HG02970 (cell line): ENCODE data around the gene PPP1R1A.

Experiments used
- ATAC-seq: cut with Tn5 transposase; IDR thresholded peaks from one replicate; pipeline ENCODE4 v1.9.1; 2021; ENCODE audit warnings: mild to moderate bottlenecking, moderate library complexity, moderate number of reproducible peaks; ENCODE audit not compliant: unreplicated experiment, low FRiP score

The PPP1R1A gene, protein sequence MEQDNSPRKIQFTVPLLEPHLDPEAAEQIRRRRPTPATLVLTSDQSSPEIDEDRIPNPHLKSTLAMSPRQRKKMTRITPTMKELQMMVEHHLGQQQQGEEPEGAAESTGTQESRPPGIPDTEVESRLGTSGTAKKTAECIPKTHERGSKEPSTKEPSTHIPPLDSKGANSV

DNA sequence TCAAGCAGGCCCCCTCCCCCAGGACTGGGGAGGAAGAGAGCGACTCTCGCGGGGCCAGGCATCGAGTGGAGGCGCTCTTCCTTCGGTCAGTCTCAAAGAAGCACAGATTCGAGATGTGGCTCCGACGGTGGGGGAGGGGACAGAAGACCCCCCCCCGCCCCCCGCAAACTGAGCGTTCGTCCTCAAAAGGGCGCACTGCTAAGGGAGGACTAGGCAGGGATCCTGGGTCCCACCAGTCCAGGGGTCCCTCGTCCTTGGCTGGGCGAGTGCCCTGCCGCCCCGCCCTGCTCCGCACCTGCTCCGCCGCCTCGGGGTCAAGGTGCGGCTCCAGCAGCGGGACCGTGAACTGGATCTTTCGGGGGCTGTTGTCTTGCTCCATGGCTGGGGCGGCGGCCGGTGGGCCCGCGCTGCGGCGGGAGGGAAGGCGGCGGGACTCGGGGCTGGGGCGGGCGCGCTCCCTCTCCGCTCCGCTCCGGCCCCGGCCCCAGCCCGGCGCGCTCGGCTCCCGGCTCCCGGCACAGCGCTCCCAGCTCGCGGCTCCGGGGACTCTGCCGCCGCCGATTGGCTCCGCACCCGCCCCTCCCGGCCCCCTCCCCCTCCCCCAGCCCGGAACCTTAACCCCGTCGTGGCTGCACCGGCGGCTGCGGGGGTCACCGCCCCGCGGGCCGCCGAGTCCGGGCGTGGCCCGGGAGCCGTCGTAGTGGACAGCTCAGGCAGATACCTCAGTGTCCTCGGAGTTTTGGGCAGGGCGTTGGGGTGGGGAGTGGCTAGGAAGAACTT is at the start of gene PPP1R1A:
TSS of gene PPP1R1A (minus strand) at position 550 of the 780 bp plus-strand sequence. CDS start at position 379, 171 bp downstream.
- ATAC-seq: no peak

DNA sequence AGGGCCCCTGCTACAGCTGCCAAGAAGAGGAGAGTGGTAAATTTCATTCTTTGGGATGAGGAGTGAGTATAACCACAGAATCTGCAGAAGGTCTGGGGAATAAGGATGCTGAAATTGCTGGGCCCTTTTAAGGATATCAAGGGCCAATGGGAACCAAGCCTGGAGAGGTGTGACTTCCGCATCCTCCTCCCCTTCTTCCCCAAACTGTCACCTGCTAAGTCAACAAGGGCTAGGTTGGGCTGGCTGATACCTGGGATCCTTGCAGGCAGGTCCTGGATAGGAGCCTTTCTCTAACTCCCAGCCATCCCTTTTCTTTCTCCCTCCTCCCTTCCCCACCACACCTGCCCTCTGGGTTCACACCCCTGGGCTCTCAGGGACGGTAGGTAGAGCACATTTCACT is 46.3 kb upstream of the PPP1R1A start, which contains the start of gene LACRT:
TSS of gene LACRT (minus strand) at position 101 of the 400 bp plus-strand sequence. CDS start at position 47, 54 bp downstream.
- no peak for ATAC-seq

DNA sequence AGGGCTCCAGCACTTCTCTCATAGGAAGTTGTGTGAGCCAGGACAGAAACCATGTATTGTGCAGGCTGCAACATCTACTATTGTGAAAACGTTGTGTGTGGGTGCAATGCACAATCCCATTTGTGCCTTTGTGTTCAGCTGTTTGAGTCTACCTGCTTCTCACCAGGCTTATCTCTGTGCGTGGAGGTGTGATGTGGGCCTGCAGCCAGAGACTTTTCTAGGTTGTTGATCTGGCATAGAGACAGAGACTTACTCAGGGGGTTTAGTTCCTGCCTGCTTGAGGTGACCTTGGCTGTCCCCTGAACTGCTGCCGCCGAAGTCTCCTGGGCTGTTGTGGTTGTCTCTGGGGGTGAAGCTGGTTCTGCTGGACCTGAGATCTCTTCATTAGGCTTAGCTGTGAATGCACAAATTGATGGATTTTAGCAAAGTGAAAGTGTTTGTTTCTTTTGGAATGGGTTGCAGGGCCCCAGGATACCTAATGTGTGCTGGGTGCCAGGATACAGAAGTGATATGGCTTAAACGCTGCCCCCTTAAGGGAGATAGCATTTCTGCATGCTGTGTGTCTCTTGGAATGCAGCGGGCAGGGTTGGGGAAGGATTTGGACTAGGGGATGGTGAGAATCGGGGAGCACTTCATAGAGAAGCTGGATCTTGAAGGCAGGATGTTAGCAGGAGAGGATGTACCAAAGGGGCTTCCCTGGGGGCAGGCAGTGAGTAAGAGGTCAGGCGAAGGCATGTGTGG is 43.7 kb upstream of the PPP1R1A start:
- ATAC-seq: no peak

DNA sequence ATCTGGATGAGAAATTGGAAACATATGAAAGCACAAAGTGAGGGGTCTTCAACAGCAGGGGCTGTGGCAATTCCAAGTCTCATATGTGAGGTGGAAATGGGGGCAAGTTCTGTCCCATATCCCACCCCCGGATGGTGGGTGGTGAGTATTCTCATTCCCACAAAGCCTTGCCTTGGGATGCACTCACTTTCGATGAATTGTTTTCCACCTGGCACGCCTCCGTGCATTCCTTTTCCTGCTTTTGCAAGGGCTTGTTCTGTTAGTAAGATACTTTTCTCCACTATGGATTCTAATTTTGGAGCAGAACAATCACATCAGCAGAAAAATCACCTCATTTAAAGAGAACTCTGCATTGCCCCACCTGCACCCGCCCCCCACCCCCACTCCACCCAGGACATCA is 43.1 kb upstream of the PPP1R1A start:
- no peak for ATAC-seq

DNA sequence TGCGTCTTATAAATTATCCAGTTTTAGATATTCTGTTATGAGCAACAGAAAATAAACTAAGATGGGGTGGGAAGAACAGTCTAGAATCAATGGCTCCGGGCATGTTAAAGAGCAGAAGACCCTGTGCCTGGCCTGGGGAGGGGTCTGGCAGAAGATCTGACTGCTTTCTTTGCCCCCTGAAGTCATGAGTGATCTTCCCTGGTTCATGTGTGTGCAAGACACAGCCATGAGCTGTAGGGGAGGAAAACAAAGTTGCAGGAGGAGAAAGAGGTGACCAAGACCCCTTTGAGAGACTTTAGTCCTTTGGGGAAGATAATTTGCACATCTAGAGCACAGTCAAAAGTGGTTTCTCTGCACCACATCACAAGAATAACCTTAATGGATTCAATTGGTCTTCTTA is 41.5 kb upstream of the PPP1R1A start:
- no peak for ATAC-seq

DNA sequence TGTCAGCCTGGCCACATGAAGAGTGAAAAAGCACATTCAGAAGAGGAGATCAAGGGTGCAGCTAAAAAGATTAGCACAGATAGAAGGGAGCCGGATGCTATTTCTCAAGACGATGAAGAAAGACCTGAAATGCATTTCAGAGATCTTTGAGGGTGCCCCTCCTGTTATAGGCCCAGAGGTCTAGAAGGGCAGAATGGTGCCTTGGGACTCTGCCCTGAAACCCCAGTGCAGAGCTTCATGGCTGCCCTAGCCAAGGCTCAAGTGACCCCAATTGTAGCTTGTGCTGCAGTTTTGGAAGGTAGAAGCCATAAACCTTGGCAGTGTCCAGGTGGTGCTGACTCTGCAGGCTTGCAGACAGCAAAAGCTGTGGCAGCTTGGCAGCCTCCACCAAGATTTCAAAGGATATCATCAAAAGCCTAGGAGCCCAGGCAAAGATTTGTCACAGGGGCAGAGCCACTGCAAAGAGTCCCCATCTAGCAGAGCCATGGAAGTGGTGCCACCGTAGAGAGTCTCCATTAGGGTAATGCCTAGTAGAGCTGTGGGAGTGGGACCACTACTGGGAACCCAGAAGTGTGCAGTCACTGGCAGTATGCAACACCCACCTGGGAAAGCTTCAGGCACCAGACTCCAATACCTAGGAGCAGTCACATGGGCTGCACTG is 39.9 kb upstream of the PPP1R1A start:
- no peak for ATAC-seq

DNA sequence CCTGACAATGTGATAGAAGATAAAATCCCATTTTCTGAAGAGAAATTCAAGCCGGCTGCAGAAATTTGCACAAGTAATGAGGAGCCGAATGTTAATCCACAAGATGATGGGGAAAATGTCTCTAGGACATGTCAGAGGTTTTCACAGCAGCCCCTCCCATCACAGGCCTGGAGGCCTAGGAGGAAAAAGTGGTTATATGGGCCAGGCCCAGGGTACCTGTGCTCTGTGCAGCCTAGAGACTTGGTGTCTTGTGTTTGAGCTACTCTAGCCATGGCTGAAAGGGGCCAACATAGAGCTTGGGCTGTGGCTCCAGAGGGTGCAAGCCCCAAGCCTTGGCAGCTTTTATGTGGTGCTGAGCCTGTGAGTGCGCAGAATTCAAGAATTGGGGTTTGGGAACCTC is 38.8 kb upstream of the PPP1R1A start:
- ATAC-seq: no peak

DNA sequence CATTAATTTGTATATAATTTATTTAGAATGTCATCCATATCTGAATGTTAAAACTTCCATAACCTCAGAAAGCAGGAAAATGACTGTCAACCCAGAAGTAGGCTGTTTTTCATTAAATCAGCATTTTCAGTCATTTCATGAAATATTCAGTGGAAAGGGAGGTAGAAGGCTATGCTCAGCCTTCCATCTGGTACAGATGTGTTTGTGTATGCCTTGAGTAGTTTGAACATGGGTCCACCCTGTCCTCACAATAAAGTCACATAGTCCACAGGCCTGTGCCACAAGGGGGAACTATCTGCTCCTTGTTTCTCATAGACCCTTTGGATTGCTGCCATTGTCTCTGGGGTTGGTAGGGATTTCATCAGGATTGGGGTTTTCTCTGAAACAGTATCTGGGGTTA is 37.1 kb upstream of the PPP1R1A start:
- no peak for ATAC-seq

DNA sequence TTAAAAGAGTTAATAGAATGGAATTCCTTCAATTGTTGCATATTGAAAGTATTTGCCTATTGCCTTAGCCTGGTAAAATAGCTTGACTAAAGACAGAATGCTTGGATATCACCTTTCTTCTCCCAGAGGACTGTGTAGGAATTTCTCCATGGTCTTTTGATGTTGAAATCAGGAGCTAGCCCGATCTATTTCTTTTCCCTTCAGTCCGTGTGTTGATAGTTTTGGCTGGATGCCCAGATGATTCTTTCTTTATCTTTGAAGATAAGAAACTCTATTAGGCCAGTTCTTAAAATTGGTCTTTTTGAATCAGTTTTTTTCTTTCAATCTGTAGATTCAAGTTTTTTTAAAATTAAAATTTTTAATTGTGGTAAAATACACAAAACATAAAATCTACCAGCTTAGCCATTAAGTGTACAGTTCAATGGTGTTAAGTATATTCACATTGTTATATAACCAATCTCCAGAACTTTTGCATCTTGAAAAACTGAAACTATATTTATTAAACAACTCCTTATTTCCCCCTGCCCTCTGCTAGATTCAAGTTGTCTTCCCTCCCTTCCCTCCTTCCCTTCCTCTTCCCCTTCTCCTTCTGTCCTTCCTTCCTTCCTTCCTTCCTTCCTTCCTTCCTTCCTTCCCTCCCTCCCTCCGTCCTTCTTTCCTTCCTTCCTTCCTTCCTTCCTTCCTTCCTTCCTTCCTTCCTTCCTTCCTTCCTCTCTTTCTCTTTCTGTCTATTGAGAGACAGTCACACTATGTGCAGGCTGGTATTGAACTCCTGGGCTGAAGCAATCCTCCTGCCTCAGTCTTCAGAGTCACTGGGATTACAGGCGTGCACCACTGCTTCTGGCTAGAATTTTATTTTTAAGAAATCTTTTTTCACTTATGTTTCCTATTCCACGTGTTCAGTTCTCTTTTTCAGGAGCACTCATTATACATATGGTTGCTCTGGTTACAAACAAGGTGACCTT is 36.1 kb upstream of the PPP1R1A start:
- no peak for ATAC-seq

DNA sequence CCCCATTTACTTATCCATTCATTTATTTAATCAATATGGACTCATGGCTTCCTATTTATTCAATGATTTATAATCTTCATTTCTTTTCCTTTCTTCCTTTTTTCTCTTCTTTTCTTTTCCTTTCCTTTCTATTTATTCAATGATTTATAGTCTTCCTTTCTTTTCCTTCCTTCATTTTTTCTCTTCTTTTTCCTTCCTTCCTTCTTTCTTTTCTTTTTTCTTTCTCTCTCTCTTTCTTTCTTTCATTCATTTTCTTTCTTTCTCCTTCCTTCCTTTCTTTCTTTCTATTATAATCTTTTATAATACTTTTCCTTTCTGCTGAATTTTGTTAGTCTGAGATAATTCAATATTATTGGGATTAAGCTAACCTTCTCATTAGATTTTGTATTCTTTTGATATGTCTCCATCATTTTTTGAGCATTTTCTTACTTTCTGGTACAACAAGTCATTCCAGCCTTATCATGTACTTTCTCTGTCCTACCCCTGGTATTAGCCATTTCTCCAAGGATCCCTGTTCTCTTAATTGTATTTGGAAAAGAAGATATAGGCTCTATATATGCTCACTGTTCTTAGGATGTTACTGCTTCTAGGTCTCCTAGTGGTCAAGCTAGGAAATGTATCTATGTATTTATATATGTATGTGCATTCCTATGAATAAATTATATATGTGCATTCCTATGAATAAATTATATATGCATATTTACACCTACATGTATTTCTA is 34.2 kb upstream of the PPP1R1A start:
- ATAC-seq: no peak

DNA sequence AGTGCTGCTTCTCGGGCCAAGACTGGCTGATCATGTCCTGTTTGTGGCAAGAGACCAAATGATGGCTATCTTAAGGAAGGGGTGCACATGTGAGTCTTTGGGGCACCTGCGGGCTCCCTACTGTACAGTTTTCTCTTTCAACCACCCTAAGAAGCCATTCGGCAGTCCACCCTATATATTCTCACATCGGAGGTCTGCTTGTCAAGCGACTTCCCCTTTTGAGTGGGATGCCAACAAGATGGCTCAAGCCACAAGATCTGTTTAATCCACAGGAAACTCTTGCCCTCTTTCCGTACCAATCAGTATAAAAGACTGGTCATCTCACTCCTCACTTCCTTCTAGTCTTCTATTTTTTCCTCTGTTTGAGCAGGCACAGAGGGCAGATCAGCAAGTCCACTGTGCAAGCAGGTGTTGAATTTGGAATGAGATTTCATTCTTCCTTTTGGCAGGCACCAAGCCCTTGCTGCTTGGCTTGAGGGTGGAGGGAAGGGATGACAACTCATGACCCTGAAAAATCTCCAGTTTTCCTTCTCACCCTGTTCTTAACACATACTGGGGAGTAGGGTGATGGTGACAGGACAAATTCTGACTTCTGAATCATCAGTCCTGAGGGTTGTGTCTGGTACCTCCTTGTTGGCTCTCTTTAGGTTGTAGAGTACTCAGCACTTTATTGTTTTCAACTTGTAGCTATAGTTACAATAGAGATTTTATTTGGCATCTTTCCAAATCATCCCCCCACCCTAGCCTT is 28.6 kb upstream of the PPP1R1A start:
- ATAC-seq: no peak

DNA sequence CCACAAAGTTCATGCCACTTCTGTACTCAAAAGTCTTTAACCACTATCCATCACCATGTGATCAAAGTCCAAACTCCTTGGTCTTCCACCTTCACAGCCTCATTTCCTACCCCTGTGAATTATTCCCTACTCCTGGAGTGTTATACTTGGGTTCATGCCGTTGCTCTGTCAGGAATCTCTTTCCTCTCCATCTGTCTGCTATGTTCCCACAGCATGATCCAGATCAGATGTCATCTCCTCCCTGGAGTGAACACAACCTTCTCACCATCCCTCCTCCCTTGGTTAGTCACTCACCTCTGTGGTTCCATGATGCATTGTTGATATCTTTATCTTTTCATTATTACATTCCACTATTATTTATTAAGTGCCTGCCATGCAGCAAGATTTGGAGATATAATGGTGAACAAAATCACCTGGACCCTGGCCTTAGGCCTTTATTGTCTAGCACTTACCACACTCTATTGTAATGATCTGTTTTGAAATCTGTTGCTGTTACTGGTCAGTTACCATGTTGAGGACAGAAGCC is 23.8 kb upstream of the PPP1R1A start:
- ATAC-seq: no peak

DNA sequence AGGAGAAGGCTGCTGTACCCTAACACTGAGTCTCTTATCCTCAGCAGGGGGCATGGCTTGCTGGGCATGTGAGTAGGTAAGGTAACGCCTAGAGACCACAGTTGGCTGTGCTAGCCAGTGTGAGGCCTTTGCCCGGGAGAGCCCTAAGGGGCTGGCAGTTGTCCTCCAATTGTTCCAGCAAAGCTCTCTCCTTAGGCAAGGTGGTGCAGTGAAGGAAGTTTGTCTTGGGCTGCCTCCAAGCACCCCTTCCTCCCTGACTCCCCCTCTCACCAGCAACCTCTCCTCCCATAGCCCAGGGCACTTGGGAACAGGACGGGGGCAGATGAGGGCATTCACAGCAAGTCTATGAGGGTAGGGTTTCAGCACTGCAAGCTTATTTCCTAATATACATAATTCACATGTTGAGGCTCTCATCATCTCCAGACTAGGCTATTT is 23.3 kb upstream of the PPP1R1A start:
- no peak for ATAC-seq

DNA sequence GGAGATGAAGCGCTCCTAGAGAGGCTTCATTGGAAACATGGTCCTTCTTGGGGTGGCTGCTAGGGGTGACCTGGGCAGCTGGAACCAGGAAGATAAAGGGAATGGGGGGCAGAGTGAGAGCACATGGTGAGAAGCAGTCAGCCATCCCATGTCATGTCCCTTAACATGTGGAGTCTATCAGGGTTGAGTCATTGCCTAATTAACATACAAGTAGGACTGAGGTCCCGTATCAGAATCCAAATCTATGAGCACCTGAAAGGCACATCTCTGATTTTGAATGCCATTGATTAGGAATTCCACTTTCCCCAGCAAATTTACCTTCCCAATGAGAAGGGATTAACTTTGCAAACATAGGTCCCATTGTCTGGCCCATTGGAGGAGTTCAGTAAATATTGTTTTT is 20.3 kb upstream of the PPP1R1A start:
- no peak for ATAC-seq

DNA sequence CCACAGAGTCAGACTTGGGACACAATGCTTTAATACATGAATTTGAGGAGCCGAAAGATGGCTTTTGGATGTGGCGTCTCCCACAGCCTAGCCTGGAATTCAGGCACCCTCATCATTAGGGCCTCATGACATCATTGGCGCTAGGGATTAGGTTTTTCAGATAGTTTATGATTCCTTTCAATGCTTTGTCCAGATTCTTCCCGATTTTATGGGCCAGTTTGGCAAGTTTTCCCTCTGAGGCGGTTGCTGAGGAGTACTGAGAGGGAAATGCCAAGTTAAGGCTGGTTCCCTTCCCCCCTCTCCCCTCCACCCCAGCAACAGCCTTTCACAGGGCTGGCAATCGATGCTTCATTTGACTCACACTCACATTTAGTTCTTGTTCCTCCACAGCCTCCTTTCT is 19.7 kb upstream of the PPP1R1A start:
- no peak for ATAC-seq

DNA sequence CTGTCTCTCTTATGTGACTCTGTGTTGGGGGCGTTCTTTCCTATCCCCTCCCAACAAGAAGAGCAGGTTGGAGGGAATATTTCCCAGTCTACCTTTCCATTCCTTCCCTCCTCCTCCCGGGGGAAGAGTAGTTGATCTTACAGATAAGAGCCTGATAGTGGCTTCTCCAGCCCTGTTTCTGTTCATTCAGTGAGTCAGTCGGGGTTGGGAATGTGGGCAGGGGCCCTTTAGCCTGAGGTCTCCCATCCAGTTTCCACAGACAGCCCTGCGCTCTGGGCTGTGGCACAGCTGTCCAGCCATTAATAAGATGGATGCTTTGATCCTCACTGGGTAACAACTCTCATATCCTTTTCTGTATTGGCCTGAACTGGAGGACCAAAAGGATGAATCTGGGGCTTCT is 18.1 kb upstream of the PPP1R1A start:
- ATAC-seq: no peak

DNA sequence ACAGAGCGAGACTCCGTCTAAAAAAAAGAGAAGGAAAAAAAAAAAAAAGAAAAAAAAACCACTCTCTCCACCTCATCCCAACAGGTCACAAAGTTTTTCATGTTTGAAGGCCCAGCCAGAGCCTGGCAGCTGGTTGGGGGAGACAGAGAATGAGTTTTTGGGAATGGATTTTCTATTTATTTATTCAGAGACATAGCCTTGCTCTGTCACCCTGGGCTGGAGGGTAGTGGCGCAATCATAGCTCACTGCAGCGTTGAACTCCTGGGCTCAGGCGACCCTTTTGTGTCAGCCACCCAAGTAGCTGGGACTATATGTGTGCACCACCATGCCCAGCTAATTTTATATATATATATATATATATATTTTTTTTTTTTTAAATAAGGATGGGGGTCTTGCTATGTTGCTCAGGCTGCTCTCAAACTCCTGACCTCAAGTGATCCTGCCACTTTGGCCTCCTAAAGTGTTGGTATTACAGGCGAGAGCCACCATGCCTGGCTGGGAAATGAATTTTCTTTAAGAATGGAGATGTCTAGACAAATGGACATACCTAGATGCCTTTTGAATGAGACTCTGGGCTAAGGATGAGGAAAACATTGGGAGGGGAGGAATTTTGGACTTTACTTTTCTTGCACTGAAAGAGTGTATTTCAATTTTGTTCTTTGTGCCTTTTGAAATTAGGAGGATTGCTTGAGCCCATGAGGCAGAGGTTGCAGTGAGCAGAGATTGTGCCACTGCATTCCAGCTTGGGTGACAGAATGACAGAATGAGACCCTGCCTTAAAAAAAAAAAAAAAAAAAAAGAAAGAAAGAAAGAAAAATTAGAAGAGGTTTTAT is 16.9 kb upstream of the PPP1R1A start:
- no peak for ATAC-seq
